HG03460 (cell line): Measurements from ENCODE around the gene GPR82.
"Not testable (repeated sequence)": the region's sequence is repeated elsewhere in the genome, so short reads cannot be mapped to it uniquely, and the experiment has no call there.

Source experiments
- ATAC-seq: cut with Tn5 transposase; IDR thresholded peaks from one replicate; pipeline ENCODE4 v1.9.1; 2021; ENCODE audit not compliant: unreplicated experiment

The GPR82 gene

DNA sequence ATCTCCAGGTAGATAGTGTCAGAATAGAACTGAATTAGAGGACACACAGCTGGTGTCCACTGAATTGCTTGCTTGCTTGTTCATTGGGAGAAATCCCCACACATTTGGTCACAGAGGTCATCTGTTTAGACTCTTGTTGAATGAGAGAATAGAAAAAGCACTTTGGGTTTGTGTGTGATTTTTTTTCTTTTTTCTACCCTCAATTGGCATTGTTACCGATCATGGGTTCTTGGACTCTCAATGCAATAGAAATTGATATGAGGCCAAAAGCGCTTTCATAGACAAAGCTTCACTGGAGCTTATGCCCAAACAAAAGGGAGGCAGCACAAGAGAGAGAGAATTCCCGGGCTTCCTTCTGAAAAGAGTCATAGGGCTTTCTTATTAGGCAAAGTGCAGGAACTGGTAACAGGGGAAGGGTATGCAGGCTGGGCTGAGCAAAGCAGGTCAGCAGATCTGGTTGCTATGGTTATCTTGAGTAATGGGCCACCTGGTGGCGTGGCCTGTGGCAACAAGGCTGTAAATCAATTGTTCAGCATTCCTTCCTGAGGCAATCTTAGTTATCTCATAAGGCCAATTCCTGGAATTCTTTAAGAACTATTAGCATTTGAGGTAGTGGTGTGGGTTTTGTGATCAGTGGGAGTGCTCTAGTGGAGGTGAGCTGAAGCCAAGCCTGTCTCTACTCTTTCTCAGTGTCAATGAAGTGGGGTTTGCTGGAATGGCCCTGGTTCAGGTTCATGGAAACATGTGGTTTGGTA lies 5.3 kb upstream of the GPR82 start:
- ATAC-seq: no peak

- not testable (repeated sequence) for ATAC-seq
Measured at GRCh38 chrX:41719610-41720009, 4.4 kb upstream of the GPR82 start.

GRCh38 chrX:41720125-41720779 lies 3.7 kb upstream of the GPR82 start:
- peak; percentile 82 for ATAC-seq

GRCh38 chrX:41721590-41721989 lies 2.4 kb upstream of the GPR82 start:
- no peak for ATAC-seq

DNA sequence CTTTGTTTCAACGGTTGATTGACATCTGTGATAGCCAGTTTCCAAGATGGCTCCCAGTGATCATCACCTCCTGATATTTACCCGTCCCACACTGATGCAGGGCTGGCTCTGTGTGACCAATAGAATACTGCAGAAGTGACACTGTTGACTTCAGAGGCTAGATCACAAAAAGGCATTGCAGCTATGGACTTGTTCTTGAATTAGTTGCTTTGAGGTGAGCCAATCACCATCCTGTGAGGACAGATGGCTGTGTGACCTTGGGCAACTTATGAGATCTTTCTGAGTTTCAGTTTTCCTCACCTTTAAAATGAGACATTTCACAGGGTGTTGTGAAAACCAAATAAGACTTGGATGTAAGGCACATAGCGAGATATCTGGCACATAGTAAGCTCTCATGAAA lies 1.8 kb upstream of the GPR82 start:
- no peak for ATAC-seq

DNA sequence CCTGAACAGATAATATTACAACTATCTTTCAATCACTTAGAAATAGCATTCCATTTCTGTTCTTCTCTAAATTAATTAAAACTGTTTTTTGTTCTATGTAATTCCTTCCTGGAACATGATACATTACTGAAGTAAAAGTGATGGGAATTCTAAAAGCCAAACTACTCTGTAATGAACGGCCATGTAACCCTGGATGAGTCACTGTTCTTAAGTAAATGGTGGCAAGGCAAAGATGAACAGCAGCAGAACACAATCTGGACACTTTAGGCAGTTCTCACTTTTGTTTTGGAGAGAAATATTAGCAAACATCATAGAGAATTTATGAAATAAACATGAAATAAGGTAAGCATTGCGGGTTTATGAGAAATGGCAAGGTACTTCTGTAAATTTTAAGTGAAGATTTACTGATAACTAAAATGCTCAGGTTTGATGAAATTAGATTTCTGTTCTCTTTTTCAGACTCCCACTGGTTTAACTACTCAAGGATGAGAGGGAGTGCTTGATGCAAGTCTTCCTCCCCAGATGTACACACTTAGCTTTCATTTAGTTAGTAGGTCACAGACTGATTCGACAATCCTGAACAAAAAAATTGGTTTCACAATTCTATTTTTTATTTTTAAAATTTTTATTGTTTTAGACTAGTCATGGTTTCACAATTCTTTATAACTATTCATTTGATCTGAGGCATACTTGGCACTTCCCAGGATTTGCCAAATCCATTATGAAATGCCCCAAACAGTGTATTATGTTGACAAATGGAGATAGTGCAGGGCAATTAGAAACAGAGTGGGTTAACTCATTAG lies 964 bp upstream of the GPR82 start:
- ATAC-seq: no peak

DNA sequence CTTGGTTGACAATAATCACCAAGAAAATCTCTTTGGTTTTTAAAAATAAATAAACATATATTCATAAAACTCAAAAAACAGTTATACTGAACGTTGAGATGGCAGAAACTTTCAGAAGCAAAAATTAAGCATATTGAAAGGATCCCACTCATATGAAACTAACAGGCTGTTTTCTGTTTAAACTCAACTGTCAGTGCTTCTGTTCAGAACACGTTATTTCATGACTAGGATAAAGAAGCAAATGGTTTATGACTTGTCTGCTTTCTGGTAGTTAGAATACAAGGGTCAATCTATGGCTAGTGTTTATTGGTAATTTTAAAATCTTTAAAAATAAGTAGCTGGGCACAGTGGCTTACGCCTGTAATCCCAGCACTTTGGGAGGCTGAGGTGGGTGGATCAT lies 4.1 kb downstream of the GPR82 start:
- no peak for ATAC-seq

- ATAC-seq: no peak
Measured at GRCh38 chrX:41730081-41730480, 6.1 kb downstream of the GPR82 start.

DNA sequence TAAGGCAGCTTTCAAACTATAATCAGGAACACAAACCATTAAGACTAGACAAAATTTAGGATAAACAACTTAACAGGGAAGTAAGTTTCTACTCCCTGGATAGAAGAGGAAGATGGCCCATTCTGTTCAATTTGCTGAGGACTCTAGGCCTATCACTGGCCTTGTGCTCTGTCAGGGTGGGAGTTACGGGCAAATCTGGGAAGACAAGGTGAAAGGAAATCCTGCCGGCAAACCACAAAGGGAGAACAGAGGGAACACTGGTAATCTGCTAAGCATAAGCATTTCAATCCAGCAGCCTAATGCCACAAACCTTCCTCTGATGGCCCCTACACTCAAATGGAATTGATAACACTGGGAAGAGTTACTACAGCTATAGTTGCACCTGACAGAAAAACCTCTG lies 8.3 kb downstream of the GPR82 start:
- ATAC-seq: no peak

DNA sequence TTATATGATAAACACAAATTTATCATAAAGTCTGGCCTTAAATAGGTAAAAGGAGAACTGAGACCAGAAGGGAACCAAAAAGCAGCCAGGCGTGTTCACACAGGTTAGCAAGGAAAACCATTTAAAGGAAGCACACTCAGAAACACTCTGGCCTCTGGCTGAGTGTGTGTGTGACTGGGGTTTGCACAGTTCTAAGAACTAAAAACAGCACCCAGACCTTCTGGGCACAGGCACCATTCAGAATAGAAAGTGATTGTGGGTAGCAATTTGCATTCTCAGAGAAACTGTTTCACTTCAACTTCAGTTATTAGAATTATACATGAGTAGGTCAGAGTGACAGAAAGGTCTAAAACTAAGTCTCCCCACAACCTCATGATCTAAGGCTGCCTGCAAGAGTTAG lies 10.0 kb downstream of the GPR82 start:
- ATAC-seq: peak; percentile 97

DNA sequence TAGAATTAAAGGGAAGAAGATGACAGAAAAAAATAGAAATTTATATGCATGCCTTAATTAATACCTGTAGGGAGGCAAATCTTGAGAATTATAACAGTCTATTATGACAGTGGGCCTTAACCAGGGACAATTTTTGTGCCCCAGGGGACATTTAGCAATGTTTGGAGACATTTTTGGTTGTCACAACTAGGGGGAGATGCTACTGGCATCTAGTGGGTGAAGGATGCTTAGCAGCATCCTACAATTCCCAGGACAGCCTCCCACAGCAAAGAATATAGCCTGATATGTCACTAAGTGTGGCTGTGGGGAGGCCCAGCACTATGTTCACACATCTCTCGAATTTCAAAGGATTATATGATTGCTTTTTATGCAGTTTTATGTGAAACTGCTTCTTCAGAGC lies 10.5 kb downstream of the GPR82 start:
- ATAC-seq: no peak

GRCh38 chrX:41737065-41737464 lies 13.1 kb downstream of the GPR82 start:
- ATAC-seq: no peak

GRCh38 chrX:41739871-41740270 lies 15.9 kb downstream of the GPR82 start:
- ATAC-seq: no peak

- ATAC-seq: no peak
Measured at GRCh38 chrX:41750716-41751115, 26.7 kb downstream of the GPR82 start.

DNA sequence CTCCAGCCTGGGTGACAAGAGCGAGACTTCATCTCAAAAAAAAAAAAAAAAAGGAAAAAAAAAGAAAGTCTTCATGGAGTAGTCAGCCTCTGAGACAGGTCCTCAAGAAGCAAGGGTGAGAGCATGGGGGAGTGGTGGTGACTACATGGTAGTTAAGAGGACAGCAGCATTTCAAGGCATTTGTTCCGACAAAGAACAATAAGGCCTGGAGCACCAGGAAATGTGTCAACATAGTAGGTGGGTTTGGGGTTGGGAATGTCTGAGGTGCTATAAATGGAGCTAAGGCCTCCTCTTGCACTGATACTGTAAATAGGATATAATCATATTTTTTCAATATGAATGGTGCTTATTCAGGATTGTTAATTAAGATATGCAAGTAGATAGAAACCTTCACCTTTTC lies 34.4 kb downstream of the GPR82 start:
- no peak for ATAC-seq

DNA sequence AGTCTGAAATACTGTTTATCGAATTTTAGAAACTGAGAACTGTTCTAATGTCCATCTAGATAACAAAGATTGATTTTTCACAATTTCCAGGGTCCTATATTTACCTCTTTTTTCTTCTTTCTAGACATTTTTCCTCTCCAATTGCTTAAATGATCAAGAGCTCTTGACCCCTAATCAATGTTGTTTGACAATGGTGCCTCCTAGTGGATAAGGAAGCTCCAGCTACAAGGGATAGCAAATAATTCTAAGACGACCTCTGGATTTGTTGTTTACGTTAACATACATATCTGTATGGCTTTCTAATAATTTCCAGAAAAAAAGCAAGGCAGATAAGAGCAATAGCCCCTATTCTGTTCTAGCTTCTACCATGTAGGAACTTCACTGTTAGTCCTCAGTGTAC lies 35.8 kb downstream of the GPR82 start:
- no peak for ATAC-seq

GRCh38 chrX:41761169-41761568 lies 37.2 kb downstream of the GPR82 start:
- ATAC-seq: no peak

DNA sequence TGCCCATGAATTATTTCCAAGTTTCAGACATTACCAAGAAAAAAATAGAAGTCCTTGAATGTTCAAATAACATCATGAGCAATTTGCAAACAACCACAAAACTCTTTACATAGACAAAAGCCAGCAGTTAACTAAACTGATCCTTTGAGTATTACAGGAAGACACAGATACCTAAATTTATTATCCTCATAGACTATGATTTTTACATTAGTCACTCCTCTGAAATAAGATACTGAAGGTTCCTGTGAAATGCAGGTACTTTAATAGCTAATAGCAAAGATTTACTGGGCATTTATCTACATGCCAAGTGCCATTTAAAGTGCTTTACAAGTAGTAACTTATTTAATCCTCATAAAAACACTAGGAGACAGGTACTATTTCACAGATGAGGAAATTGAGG lies 37.7 kb downstream of the GPR82 start:
- no peak for ATAC-seq

GRCh38 chrX:41779030-41779564 lies 55.1 kb downstream of the GPR82 start:
- ATAC-seq: no peak
